Activated CD8-positive, alpha-beta T cell treated with anti-CD3 and anti-CD28 coated beads for 36 hours (primary cell): Measurements from ENCODE around the gene CDH13. TPM values are rescaled to one million over a fixed set of nuclear protein-coding genes. Genes with fewer than 3 reads are reported as not detected.

ENCODE experiments used
- ATAC-seq: fragments of 200-7000 bp; cut with Tn5 transposase; one replicate; pipeline ENCODE4 v1.10.0; 2021; ENCODE audit warnings: mild to moderate bottlenecking, moderate library complexity
- CTCF ChIA-PET: fragments of 350-600 bp; sonication (Branson Sonifier 250); formaldehyde crosslinking; loops from one replicate; lab custom pipeline; 2021; ENCODE audit warnings: antibody characterized with exemption; lab: Charles Lee
- POLR2A ChIA-PET: fragments of 350-600 bp; sonication (Branson Sonifier 250); formaldehyde crosslinking; loops from one replicate; lab custom pipeline; 2021; ENCODE audit warnings: antibody characterized with exemption; lab: Charles Lee
- DNase-seq: peaks from one replicate; pipeline ENCODE4 v3.0.0-alpha.2; 2020
- H3K27ac Mint-ChIP-seq: one replicate; pipeline ENCODE4 v1.8.0; 2021; ENCODE audit warnings: mild to moderate bottlenecking, mixed read lengths
- H3K27me3 Mint-ChIP-seq: one replicate; pipeline ENCODE4 v1.8.0; 2021; ENCODE audit warnings: mixed read lengths
- H3K36me3 Mint-ChIP-seq: one replicate; pipeline ENCODE4 v1.8.0; 2021; ENCODE audit warnings: low read depth, mixed read lengths
- H3K4me1 Mint-ChIP-seq: one replicate; pipeline ENCODE4 v1.8.0; 2021; ENCODE audit warnings: low read depth, mixed read lengths
- H3K4me3 Mint-ChIP-seq: one replicate; pipeline ENCODE4 v1.8.0; 2021; ENCODE audit warnings: mild to moderate bottlenecking, moderate library complexity, mixed read lengths
- H3K9me3 Mint-ChIP-seq: one replicate; pipeline ENCODE4 v1.8.0; 2021; ENCODE audit warnings: mixed read lengths
- CTCF ChIP-seq: fragments of 200-600 bp; IDR thresholded peaks from one replicate; pipeline ENCODE4 v1.8.0; 2022; ENCODE audit warnings: antibody characterized with exemption, mild to moderate bottlenecking
- intact Hi-C: fragments of 100-400 bp; cut with micrococcal nuclease; formaldehyde crosslinking; loops from one replicate; pipeline ENCODE4 v1.10.0; 2022
- total RNA-seq, 2 experiments: library from RNA; stranded (reverse); gene quantifications; one replicate each; pipeline ENCODE4 v1.2.3, GENCODE V29; 2021

Gene CDH13
- total RNA-seq, 2 experiments from 2014 or later: not detected

DNA sequence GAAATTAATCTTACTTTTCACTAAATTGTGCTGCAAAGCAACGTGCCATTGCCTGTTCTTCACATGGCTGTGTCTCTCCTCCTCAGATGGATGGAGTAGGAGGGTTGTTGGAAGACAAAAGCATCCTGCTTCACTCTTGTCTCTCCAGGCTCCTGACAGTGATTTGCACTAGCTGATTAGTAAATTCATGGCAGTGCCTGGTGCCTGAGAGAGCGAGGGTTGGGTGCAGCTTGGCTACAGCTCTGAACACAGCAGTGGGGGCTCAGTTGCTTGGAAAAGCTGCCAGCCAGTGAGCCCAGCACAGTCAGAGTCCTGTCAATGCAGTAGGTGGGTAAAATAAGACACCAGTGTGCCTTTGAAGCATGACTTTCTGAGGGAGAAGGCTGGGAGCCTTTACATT, 37.4 kb downstream of the CDH13 start:
- no peaks in the 10 kb centered on the region for H3K9me3 Mint-ChIP-seq
- H3K4me1 Mint-ChIP-seq: peaks cover 12% of the 10 kb centered on the region
- H3K4me3 Mint-ChIP-seq: no peak overlapping the region
- intact Hi-C loops: no loop called here
- no peak overlapping the region for H3K27ac Mint-ChIP-seq
- DNase-seq: no peak
- POLR2A ChIA-PET: no interaction called here
- no peak for ATAC-seq
- H3K27me3 Mint-ChIP-seq: no peaks in the 10 kb centered on the region
- no peaks in the 10 kb centered on the region for H3K36me3 Mint-ChIP-seq
- CTCF ChIA-PET: interaction anchor here (1.2 to 1.4 kb wide), 2 partner anchors 11 to 25 kb away, joined by 3 read pairs; no protein-coding TSS in a partner anchor
- TF ChIP-seq CTCF: no peak

- ChIA-PET CTCF (interaction anchor here (1.4 kb wide), 1 partner anchor 26 kb away, joined by 3 read pairs; no protein-coding TSS in a partner anchor), POLR2A (no interaction called here)
- Mint-ChIP-seq H3K27me3 (no peaks in the 10 kb centered on the region), H3K27ac (no peak overlapping the region), H3K9me3 (no peaks in the 10 kb centered on the region), H3K4me3 (no peak overlapping the region), H3K4me1 (peaks cover 6% of the 10 kb centered on the region), H3K36me3 (no peaks in the 10 kb centered on the region)
- no peak for TF ChIP-seq CTCF
- ATAC-seq (no peak), DNase-seq (no peak)
- intact Hi-C loops: no loop called here
These were observed 38.3 kb downstream of the CDH13 start for GRCh38 chr16:82665025-82665424.

DNA sequence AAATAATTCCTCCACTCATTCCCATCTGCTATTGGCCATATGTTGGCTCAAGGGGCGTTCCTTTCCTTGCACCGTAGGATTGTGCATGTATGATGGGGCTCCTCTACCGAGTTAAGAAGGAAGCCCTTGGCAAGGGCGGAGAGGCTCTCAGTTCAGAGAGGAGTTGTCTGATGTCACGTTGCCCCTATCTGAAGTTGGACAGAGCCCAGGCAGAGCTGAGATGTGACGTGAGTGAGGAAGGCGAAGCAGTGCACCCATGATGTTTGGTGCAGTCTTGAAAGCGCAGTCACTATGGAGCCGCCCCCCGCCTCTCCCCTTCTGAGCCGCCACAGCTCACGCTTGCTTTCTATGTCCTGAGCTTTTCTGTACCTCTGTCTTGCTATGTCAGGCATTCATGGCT, 40.7 kb downstream of the CDH13 start:
- Mint-ChIP-seq H3K36me3 (no peaks in the 10 kb centered on the region), H3K27ac (no peak overlapping the region), H3K27me3 (no peaks in the 10 kb centered on the region), H3K4me1 (no peaks in the 10 kb centered on the region), H3K4me3 (no peak overlapping the region), H3K9me3 (no peaks in the 10 kb centered on the region)
- DNase-seq (no peak), ATAC-seq (no peak)
- CTCF ChIA-PET: interaction anchor here (1.1 kb wide), 1 partner anchor 27 kb away, joined by 3 read pairs; no protein-coding TSS in a partner anchor
- POLR2A ChIA-PET: no interaction called here
- intact Hi-C loops: no loop called here
- TF ChIP-seq CTCF: no peak

DNA sequence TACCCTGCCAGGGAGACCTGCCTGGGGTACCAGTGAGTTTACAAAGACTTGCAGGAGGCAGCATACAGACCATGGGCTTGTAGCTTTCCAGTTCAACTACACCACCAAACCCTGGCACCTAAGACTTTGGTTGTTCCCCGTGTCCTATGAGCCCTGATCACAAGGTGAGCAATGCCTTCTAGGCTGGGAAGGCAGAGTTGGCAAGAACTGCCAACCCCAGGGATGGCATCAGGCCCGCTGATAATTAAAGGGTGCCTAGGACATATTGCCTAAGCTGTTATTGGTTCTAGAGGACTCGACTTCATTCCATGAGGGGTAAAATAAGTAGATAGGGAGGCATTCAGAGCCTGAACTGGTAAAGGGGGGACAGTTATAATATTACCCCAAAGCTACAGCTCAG, 41.3 kb downstream of the CDH13 start:
- CTCF ChIA-PET: interaction anchor here (1.1 kb wide), 1 partner anchor 28 kb away, joined by 3 read pairs; no protein-coding TSS in a partner anchor
- TF ChIP-seq CTCF: no peak
- H3K27me3 Mint-ChIP-seq: no peaks in the 10 kb centered on the region

GRCh38 chr16:82671741-82672140, 45.0 kb downstream of the CDH13 start:
- Mint-ChIP-seq H3K27me3 (no peaks in the 10 kb centered on the region), H3K4me1 (no peaks in the 10 kb centered on the region), H3K36me3 (no peaks in the 10 kb centered on the region), H3K9me3 (no peaks in the 10 kb centered on the region), H3K4me3 (no peak overlapping the region), H3K27ac (no peak overlapping the region)
- DNase-seq (peak; percentile 63), ATAC-seq (no peak)
- intact Hi-C loops: no loop called here
- ChIA-PET POLR2A (no interaction called here), CTCF (interaction anchor here (0.9 to 2.7 kb wide), 6 partner anchors 10 to 71 kb away, joined by 3 to 13 read pairs (median 4); no protein-coding TSS in a partner anchor)
- TF ChIP-seq CTCF: peak; percentile 57

More for the DNA sequence above, 41.3 kb downstream of the CDH13 start:
- ATAC-seq (no peak), DNase-seq (no peak)
- no peaks in the 10 kb centered on the region for H3K9me3 Mint-ChIP-seq
- H3K4me3 Mint-ChIP-seq: no peak overlapping the region
- intact Hi-C loops: no loop called here
- no peaks in the 10 kb centered on the region for H3K4me1 Mint-ChIP-seq
- H3K36me3 Mint-ChIP-seq: no peaks in the 10 kb centered on the region
- no peak overlapping the region for H3K27ac Mint-ChIP-seq
- POLR2A ChIA-PET: no interaction called here
